Measurements from ENCODE around the gene SHMT2.

Gene SHMT2

GRCh38 chr12:57214398-57214781 is 15.1 kb upstream of the SHMT2 start:
- peak; percentile 78 for TF ChIP-seq CTCF (IDR thresholded peaks at IDR 0.05; ENCODE audit: low read depth, low read length)
- no peak overlapping the region for H3K4me3 ChIP-seq (ENCODE audit: low read depth, low read length)

- TF ChIP-seq CTCF (IDR thresholded peaks at IDR 0.05; ENCODE audit: low read depth, low read length): no peak
- no peak overlapping the region for H3K4me3 ChIP-seq (ENCODE audit: low read depth, low read length)
Observed at GRCh38 chr12:57215065-57215464, 14.4 kb upstream of the SHMT2 start.

GRCh38 chr12:57215668-57216013 is 13.9 kb upstream of the SHMT2 start:
- TF ChIP-seq CTCF (IDR thresholded peaks at IDR 0.05; ENCODE audit: low read depth, low read length): no peak
- no peak overlapping the region; the same call in 1 of the 2 replicates for H3K4me3 ChIP-seq (ENCODE audit: low read depth, low read length)

GRCh38 chr12:57216014-57216911 is 13.2 kb upstream of the SHMT2 start, which contains the start of gene NXPH4:
TSS of gene NXPH4 (plus strand) at chr12:57216794. CDS start at chr12:57216970, 176 bp downstream.
- no peak for TF ChIP-seq CTCF (IDR thresholded peaks at IDR 0.05; ENCODE audit: low read depth, low read length)

GRCh38 chr12:57216921-57217879 is 12.3 kb upstream of the SHMT2 start:
- no peak for TF ChIP-seq CTCF (IDR thresholded peaks at IDR 0.05; ENCODE audit: low read depth, low read length)
- H3K4me3 ChIP-seq (ENCODE audit: low read depth, low read length): peak overlapping the region; percentile 58

More at GRCh38 chr12:57216014-57216911, 13.2 kb upstream of the SHMT2 start, which contains the start of gene NXPH4:
- peak within 1 kb of the TSS; percentile 58 for H3K4me3 ChIP-seq (ENCODE audit: low read depth, low read length)

- no peak overlapping the region for H3K4me3 ChIP-seq (ENCODE audit: low read depth, low read length)
- no peak for TF ChIP-seq CTCF (IDR thresholded peaks at IDR 0.05; ENCODE audit: low read depth, low read length)
Observed at GRCh38 chr12:57218030-57218853, 11.3 kb upstream of the SHMT2 start.
